Measurements from ENCODE around the gene CRYGD.
"Not testable (repeated sequence)": the region's sequence is repeated elsewhere in the genome, so short reads cannot be mapped to it uniquely, and the experiment has no call there.

CRYGD gene

GRCh38 chr2:208124013-208124715 is at the start of gene CRYGD:
Gene CRYGD, minus strand, starts transcription at chr2:208124524. Its CDS starts 51 bp downstream, at chr2:208124473.
- H3K36me3 ChIP-seq (ENCODE audit: insufficient read depth, low read depth, low read length); H3K9me3 ChIP-seq (ENCODE audit: insufficient read depth, low read depth, low read length); H3K4me3 ChIP-seq (ENCODE audit: low read length); H3K27ac ChIP-seq (ENCODE audit: low read length); H3K9ac ChIP-seq (ENCODE audit: low read depth, low read length); H3K27me3 ChIP-seq (ENCODE audit: insufficient read depth, low read length); H3K4me1 ChIP-seq (ENCODE audit: insufficient read depth, low read length): not testable (repeated sequence)

- no peaks in the 10 kb centered on the region for H3K9me3 ChIP-seq (ENCODE audit: insufficient read depth, low read depth, low read length)
- no peaks in the 10 kb centered on the region for H3K27me3 ChIP-seq (ENCODE audit: insufficient read depth, low read length)
- no peaks in the 10 kb centered on the region for H3K36me3 ChIP-seq (ENCODE audit: insufficient read depth, low read depth, low read length)
- no peak overlapping the region for H3K4me3 ChIP-seq (ENCODE audit: low read length)
- H3K4me1 ChIP-seq (ENCODE audit: insufficient read depth, low read length): no peaks in the 10 kb centered on the region
- H3K27ac ChIP-seq (ENCODE audit: low read length): no peak overlapping the region
- H3K9ac ChIP-seq (ENCODE audit: low read depth, low read length): no peak overlapping the region
These were observed 47.8 kb upstream of the CRYGD start for GRCh38 chr2:208172125-208172524.

- Histone ChIP-seq H3K9me3 (ENCODE audit: insufficient read depth, low read depth, low read length) (no peaks in the 10 kb centered on the region), H3K4me3 (ENCODE audit: low read length) (no peak overlapping the region), H3K36me3 (ENCODE audit: insufficient read depth, low read depth, low read length) (no peaks in the 10 kb centered on the region), H3K27ac (ENCODE audit: low read length) (no peak overlapping the region), H3K4me1 (ENCODE audit: insufficient read depth, low read length) (peaks cover 3% of the 10 kb centered on the region; the same call in 1 of the 2 replicates), H3K9ac (ENCODE audit: low read depth, low read length) (no peak overlapping the region), H3K27me3 (ENCODE audit: insufficient read depth, low read length) (no peaks in the 10 kb centered on the region)
These were observed 40.8 kb upstream of the CRYGD start for GRCh38 chr2:208164951-208165755.

GRCh38 chr2:208163489-208163888 is 39.2 kb upstream of the CRYGD start, which contains the start of gene CRYGA:
Gene CRYGA, minus strand, starts transcription at chr2:208163589. Its CDS starts 33 bp downstream, at chr2:208163556.
- no peak within 1 kb of the TSS for H3K9ac ChIP-seq (ENCODE audit: low read depth, low read length)
- H3K27ac ChIP-seq (ENCODE audit: low read length): no peak within 1 kb of the TSS
- peaks cover 3% of the 10 kb centered on the region; the same call in 1 of the 2 replicates for H3K4me1 ChIP-seq (ENCODE audit: insufficient read depth, low read length)
- H3K36me3 ChIP-seq (ENCODE audit: insufficient read depth, low read depth, low read length): no peaks in the 10 kb centered on the region
- no peak within 1 kb of the TSS for H3K4me3 ChIP-seq (ENCODE audit: low read length)
- H3K27me3 ChIP-seq (ENCODE audit: insufficient read depth, low read length): no peaks in the 10 kb centered on the region
- H3K9me3 ChIP-seq (ENCODE audit: insufficient read depth, low read depth, low read length): no peaks in the 10 kb centered on the region

- no peak overlapping the region for H3K4me3 ChIP-seq (ENCODE audit: low read length)
- H3K9ac ChIP-seq (ENCODE audit: low read depth, low read length): no peak overlapping the region
- no peaks in the 10 kb centered on the region for H3K27me3 ChIP-seq (ENCODE audit: insufficient read depth, low read length)
- H3K4me1 ChIP-seq (ENCODE audit: insufficient read depth, low read length): no peaks in the 10 kb centered on the region
- no peak overlapping the region for H3K27ac ChIP-seq (ENCODE audit: low read length)
- no peaks in the 10 kb centered on the region for H3K36me3 ChIP-seq (ENCODE audit: insufficient read depth, low read depth, low read length)
- peaks cover 4% of the 10 kb centered on the region; the same call in 1 of the 2 replicates for H3K9me3 ChIP-seq (ENCODE audit: insufficient read depth, low read depth, low read length)
These were observed 32.1 kb upstream of the CRYGD start for GRCh38 chr2:208156439-208156838.

GRCh38 chr2:208153156-208153555 is 28.8 kb upstream of the CRYGD start:
- no peaks in the 10 kb centered on the region for H3K36me3 ChIP-seq (ENCODE audit: insufficient read depth, low read depth, low read length)
- no peak overlapping the region for H3K4me3 ChIP-seq (ENCODE audit: low read length)
- H3K9me3 ChIP-seq (ENCODE audit: insufficient read depth, low read depth, low read length): peaks cover 6% of the 10 kb centered on the region; the same call in 1 of the 2 replicates
- no peaks in the 10 kb centered on the region for H3K4me1 ChIP-seq (ENCODE audit: insufficient read depth, low read length)
- no peaks in the 10 kb centered on the region for H3K27me3 ChIP-seq (ENCODE audit: insufficient read depth, low read length)
- H3K27ac ChIP-seq (ENCODE audit: low read length): no peak overlapping the region
- no peak overlapping the region for H3K9ac ChIP-seq (ENCODE audit: low read depth, low read length)

GRCh38 chr2:208150956-208151355 is 26.6 kb upstream of the CRYGD start:
- H3K27ac ChIP-seq (ENCODE audit: low read length): no peak overlapping the region
- H3K9me3 ChIP-seq (ENCODE audit: insufficient read depth, low read depth, low read length): peaks cover 6% of the 10 kb centered on the region; the same call in 1 of the 2 replicates
- no peak overlapping the region for H3K4me3 ChIP-seq (ENCODE audit: low read length)
- H3K36me3 ChIP-seq (ENCODE audit: insufficient read depth, low read depth, low read length): no peaks in the 10 kb centered on the region
- H3K27me3 ChIP-seq (ENCODE audit: insufficient read depth, low read length): no peaks in the 10 kb centered on the region
- peaks cover 1% of the 10 kb centered on the region; the same call in 1 of the 2 replicates for H3K4me1 ChIP-seq (ENCODE audit: insufficient read depth, low read length)
- H3K9ac ChIP-seq (ENCODE audit: low read depth, low read length): no peak overlapping the region

GRCh38 chr2:208150094-208150493 is 25.8 kb upstream of the CRYGD start:
- Histone ChIP-seq H3K27me3 (ENCODE audit: insufficient read depth, low read length) (no peaks in the 10 kb centered on the region), H3K4me3 (ENCODE audit: low read length) (no peak overlapping the region), H3K4me1 (ENCODE audit: insufficient read depth, low read length) (peaks cover 3% of the 10 kb centered on the region; the same call in 1 of the 2 replicates), H3K27ac (ENCODE audit: low read length) (no peak overlapping the region), H3K36me3 (ENCODE audit: insufficient read depth, low read depth, low read length) (no peaks in the 10 kb centered on the region), H3K9me3 (ENCODE audit: insufficient read depth, low read depth, low read length) (peaks cover 6% of the 10 kb centered on the region; the same call in 1 of the 2 replicates), H3K9ac (ENCODE audit: low read depth, low read length) (no peak overlapping the region)

GRCh38 chr2:208148803-208149202 is 24.5 kb upstream of the CRYGD start:
- no peak overlapping the region for H3K4me3 ChIP-seq (ENCODE audit: low read length)

GRCh38 chr2:208147759-208148158 is 23.4 kb upstream of the CRYGD start:
- Histone ChIP-seq H3K9me3 (ENCODE audit: insufficient read depth, low read depth, low read length) (peaks cover 6% of the 10 kb centered on the region; the same call in 1 of the 2 replicates), H3K27me3 (ENCODE audit: insufficient read depth, low read length) (no peaks in the 10 kb centered on the region), H3K27ac (ENCODE audit: low read length) (no peak overlapping the region), H3K4me3 (ENCODE audit: low read length) (no peak overlapping the region), H3K9ac (ENCODE audit: low read depth, low read length) (no peak overlapping the region), H3K36me3 (ENCODE audit: insufficient read depth, low read depth, low read length) (no peaks in the 10 kb centered on the region), H3K4me1 (ENCODE audit: insufficient read depth, low read length) (peaks cover 7% of the 10 kb centered on the region; the same call in 1 of the 2 replicates)

More at GRCh38 chr2:208148803-208149202, 24.5 kb upstream of the CRYGD start:
- Histone ChIP-seq H3K27ac (ENCODE audit: low read length) (no peak overlapping the region), H3K9me3 (ENCODE audit: insufficient read depth, low read depth, low read length) (peaks cover 6% of the 10 kb centered on the region; the same call in 1 of the 2 replicates), H3K27me3 (ENCODE audit: insufficient read depth, low read length) (no peaks in the 10 kb centered on the region), H3K36me3 (ENCODE audit: insufficient read depth, low read depth, low read length) (no peaks in the 10 kb centered on the region), H3K4me1 (ENCODE audit: insufficient read depth, low read length) (peaks cover 3% of the 10 kb centered on the region; the same call in 1 of the 2 replicates), H3K9ac (ENCODE audit: low read depth, low read length) (no peak overlapping the region)

GRCh38 chr2:208147008-208147407 is 22.7 kb upstream of the CRYGD start:
- no peak overlapping the region for H3K4me3 ChIP-seq (ENCODE audit: low read length)
- H3K9ac ChIP-seq (ENCODE audit: low read depth, low read length): no peak overlapping the region
- no peaks in the 10 kb centered on the region for H3K36me3 ChIP-seq (ENCODE audit: insufficient read depth, low read depth, low read length)
- peaks cover 6% of the 10 kb centered on the region; the same call in 1 of the 2 replicates for H3K9me3 ChIP-seq (ENCODE audit: insufficient read depth, low read depth, low read length)
- H3K27me3 ChIP-seq (ENCODE audit: insufficient read depth, low read length): no peaks in the 10 kb centered on the region
- no peak overlapping the region for H3K27ac ChIP-seq (ENCODE audit: low read length)
- peaks cover 11% of the 10 kb centered on the region; the same call in 1 of the 2 replicates for H3K4me1 ChIP-seq (ENCODE audit: insufficient read depth, low read length)
